Pancreas (tissue), 10 donors: ENCODE results near the gene MAPK1. TPM values are rescaled to one million over a fixed set of nuclear protein-coding genes. Genes with fewer than 3 reads are reported as not detected.

Source experiments
- ATAC-seq, 4 donors: fragments of 200-7000 bp; cut with Tn5 transposase; one replicate each; pipeline versions ENCODE4 v1.8.0 to v1.9.1; 2020; ENCODE audit warnings: mild to moderate bottlenecking in 4 of 4, moderate library complexity in 4 of 4
- DNase-seq, 6 donors: peaks; one replicate each; pipeline ENCODE4 v3.0.0-alpha.2; 2020
- FAIRE-seq: peaks from 2 replicates; lab custom pipeline; 2012; peaks lifted over from hg19 to GRCh38; lab: Jason Lieb, UNC
- H3K27ac ChIP-seq, 4 donors: fragments of 200-600 bp; sonication (generic); 1 replicate in 3 of 4; 2 replicates in 1 of 4; pipeline versions ENCODE4 v1.5.0 to v1.8.0; 2020
- H3K27me3 ChIP-seq, 4 donors: fragments of 200-600 bp; one replicate each; pipeline ENCODE4 v1.8.0; 2021
- H3K36me3 ChIP-seq, 3 donors: fragments of 200-600 bp; sonication (generic) in 1 of 3; one replicate each; pipeline versions ENCODE4 v1.5.0 to v1.8.0; 2020 to 2021
- H3K4me1 ChIP-seq, 3 donors: fragments of 200-600 bp; one replicate each; pipeline ENCODE4 v1.8.0; 2021
- H3K4me3 ChIP-seq, 4 donors: fragments of 200-600 bp; sonication (generic) in 2 of 4; one replicate each; pipeline versions ENCODE4 v1.5.0 to v1.8.0; 2020 to 2021
- H3K9me3 ChIP-seq, 4 donors: fragments of 200-600 bp; one replicate each; pipeline ENCODE4 v1.8.0; 2021
- WGBS, 2 donors: extraction: QIAGEN DNeasy Blood & Tissue Kit; methylation state at CpG; one replicate each; pipeline ENCODE4 v1.1.7; 2013; 5-methylcytosine and 5-hydroxymethylcytosine counted together
- intact Hi-C, 3 donors: fragments of 100-400 bp; cut with DNase I; formaldehyde crosslinking; loops; one replicate each; pipeline versions ENCODE4 v1.11.1 to v1.14.2; 2022
- polyA plus RNA-seq, 2 donors: library from polyadenylated mRNA; stranded (reverse); fragments of 200-250 nt; gene quantifications; one replicate each; pipeline ENCODE4 v1.2.3, GENCODE V29; 2013
- total RNA-seq, 6 donors: library from RNA; stranded (reverse); fragmentation: NEBNext Ultra II Directional in 4 of 6; extraction: Animal tissue kit (Norgen Biotek cat#: 25700) in 4 of 6; gene quantifications; one replicate each; pipeline versions ENCODE4 v1.2.1 to v1.2.4, GENCODE V29; 2021 to 2023
- TF ChIP-seq, protein P1 (sequence below), 4 donors: fragments of 200-600 bp; sonication (generic) in 3 of 4; IDR thresholded peaks; one replicate each; pipeline versions ENCODE4 v1.5.0 to v1.8.0; 2021; ENCODE audit warnings: antibody characterized with exemption in 4 of 4
- donor health status: healthy with polysubstance abuse.
- donor health status: DM: no; HTN: no; CAD: no; lungs with moderate emphysema.
- donor health status: DM: no; HTN: no; CAD: no.
- donor health status: control.
- donor health status: control.
- donor health status: Bipolar disorder and iron deficiency.
- donor health status: DM: yes; HTN: yes; CAD: no.
- donor health status: DM: no; HTN: no; CAD: no.
- donor health status: DM: no; HTN: no; CAD: no.
- donor health status: DM: yes; HTN: yes; CAD: no.

The MAPK1 gene
- total and polyA plus RNA-seq, 8 donors, result 7.0 to 85.7 (median 66.4) TPM

DNA sequence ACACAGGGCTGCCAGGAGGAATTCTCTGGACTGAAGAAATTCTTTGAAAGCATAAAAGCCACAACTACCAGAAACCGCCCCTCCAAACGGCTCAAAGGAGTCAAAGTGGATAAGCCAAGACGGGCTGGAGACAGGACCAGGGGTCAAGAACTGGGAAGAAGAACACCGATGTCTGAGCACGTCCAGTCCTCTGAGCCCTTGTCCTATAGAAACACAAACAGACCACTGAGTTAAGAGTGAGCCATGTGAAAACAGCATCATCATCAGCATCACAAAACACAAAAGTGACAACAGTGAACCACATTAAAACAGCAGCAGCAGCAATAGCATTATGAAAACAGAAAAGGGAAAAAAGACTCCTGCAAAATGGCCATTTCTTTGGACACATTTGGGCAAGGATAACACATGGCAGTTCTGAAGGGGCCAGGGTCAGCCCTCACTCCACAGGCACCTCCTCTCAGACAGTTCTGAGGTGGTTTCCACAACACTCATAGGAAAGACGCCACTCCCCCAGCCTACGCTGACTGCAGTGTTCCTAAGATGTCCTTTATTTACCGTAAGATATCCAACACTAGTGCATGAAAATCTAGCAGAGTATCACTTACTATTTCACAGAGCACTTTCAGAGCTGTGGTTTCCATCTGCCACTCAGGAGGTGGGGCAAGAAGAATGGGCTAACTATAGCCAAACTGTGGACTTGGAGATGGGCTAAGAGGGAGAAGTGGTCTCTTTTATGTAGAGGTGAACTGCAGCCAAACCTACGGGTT is 103.2 kb downstream of the MAPK1 start:
- no peak for ATAC-seq

DNA sequence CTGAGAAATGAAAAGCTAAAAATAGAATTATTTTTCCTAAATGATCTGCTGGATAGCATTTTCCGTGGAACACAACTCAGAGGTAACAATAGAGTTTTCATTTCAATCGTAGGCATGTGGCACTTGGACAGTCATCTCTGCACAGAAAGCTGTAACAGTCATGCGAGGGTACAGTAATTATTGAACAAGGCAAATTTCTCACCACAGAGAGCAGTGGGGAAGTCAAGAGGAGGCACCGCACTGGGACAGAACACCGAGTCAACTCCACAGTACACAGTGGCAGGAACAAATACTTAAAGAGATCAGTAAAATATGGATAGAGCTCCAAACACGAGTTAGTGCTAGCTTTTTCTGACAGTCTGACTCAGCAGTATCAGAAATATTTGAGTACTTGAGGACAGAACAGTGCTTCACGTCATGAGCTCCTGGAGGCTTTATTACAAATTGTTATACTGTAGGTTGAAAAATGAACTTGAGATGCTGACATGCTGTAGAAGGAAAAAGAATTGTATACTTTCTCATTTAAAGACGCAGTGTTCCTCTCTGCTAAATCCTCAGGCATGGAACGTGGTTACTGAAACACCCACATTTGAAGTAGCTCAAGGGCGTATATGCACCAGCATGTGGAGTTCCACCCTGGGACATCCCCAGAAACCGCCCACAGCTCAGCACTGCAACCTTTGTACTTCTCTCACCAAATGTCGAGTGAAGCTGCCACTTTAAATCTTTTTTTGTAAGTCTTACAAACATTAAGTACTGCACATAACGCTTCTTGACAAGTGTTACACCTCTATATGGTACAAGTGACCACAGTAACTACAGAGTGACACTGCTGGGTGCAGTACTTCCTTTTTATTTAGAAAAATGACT is 104.5 kb downstream of the MAPK1 start:
- no peak overlapping the region for H3K27ac ChIP-seq
- H3K4me1 ChIP-seq, result no peaks in the 10 kb centered on the region
- no peaks in the 10 kb centered on the region for H3K9me3 ChIP-seq
- WGBS, 2 donors, result 79 to 85% methylated on average over 13 of the region's 13 CpGs
- no peak for DNase-seq
- no peak overlapping the region for H3K4me3 ChIP-seq
- no peaks in the 10 kb centered on the region for H3K27me3 ChIP-seq
- peaks cover 2 to 55% (median 17%) of the 10 kb centered on the region in 3 donors for H3K36me3 ChIP-seq
- ATAC-seq, result no peak
- TF ChIP-seq, protein P1, sequence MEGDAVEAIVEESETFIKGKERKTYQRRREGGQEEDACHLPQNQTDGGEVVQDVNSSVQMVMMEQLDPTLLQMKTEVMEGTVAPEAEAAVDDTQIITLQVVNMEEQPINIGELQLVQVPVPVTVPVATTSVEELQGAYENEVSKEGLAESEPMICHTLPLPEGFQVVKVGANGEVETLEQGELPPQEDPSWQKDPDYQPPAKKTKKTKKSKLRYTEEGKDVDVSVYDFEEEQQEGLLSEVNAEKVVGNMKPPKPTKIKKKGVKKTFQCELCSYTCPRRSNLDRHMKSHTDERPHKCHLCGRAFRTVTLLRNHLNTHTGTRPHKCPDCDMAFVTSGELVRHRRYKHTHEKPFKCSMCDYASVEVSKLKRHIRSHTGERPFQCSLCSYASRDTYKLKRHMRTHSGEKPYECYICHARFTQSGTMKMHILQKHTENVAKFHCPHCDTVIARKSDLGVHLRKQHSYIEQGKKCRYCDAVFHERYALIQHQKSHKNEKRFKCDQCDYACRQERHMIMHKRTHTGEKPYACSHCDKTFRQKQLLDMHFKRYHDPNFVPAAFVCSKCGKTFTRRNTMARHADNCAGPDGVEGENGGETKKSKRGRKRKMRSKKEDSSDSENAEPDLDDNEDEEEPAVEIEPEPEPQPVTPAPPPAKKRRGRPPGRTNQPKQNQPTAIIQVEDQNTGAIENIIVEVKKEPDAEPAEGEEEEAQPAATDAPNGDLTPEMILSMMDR (IDR thresholded peaks at IDR 0.05), result no peak
- no peak for FAIRE-seq
- intact Hi-C loops, result no loop called here

More for the DNA sequence above, 103.2 kb downstream of the MAPK1 start:
- TF ChIP-seq, protein P1 (IDR thresholded peaks at IDR 0.05), result no peak
- no peak overlapping the region for H3K27ac ChIP-seq
- H3K4me1 ChIP-seq, result no peaks in the 10 kb centered on the region
- whole genome bisulfite sequencing, 2 donors, result 91 to 92% methylated on average over 9 of the region's 9 CpGs
- intact Hi-C loops, result no loop called here
- FAIRE-seq, result no peak
- no peak for DNase-seq
- peaks cover 5 to 68% (median 30%) of the 10 kb centered on the region in 3 donors for H3K36me3 ChIP-seq
- H3K4me3 ChIP-seq, result no peak overlapping the region
- H3K27me3 ChIP-seq, result no peaks in the 10 kb centered on the region
- no peaks in the 10 kb centered on the region for H3K9me3 ChIP-seq

DNA sequence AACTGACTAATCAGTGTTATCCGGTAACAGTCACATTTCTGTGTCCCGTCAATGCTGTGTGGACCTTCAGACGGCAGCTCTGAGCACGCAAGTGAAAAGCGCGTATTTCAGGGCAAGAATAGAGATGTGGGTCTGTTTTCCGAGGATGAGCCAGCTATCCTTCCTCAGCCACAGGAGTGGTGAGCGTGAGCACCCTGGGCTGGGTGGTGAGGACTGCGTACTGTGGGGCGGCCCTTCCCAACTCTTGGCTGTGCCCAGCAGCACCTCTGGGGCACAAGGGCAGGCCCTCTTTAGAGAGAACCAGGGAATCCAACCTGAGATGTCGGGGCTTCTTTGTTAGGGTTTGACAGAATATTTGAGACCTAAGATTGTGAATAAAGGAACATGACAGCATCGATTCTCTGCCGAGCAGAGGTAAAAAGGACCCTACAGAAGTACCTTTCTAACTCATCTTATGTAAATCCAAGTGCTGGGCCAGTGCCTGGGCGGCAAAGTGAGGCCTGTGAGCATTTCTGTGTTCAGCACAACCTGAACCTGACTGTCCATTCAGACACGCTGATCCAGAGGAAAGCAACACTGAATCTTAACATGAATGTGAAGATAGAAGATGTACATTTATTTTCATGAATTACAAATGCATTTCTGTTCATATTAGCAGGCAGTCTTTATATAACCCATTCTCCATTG is 105.3 kb downstream of the MAPK1 start:
- FAIRE-seq, result no peak
- intact Hi-C loops, result no loop called here

DNA sequence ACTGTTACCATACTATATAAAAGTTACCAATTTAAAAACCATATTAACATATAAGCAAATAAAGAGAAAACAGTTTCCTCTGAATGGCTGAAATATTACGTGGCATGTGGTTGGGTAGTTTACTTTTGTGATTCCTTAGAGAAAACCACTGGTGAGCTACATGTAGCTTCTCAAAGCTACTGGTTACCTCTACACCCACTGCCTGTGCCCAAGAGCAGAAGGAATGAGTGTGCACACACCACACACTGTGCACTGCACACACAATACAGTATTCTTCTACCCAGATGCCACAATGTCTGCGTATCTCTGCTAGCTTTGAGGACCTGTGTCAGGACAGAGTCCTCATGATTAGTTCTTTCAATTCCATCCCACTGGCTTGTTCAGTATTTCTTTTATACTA is 106.4 kb downstream of the MAPK1 start:
- intact Hi-C loops, result no loop called here
- FAIRE-seq (no peak), DNase-seq (no peak), ATAC-seq (no peak)
- no peak overlapping the region for H3K4me3 ChIP-seq
- no peaks in the 10 kb centered on the region for H3K27me3 ChIP-seq
- TF ChIP-seq, protein P1 (IDR thresholded peaks at IDR 0.05), result no peak
- no peaks in the 10 kb centered on the region for H3K9me3 ChIP-seq
- peaks cover 0 to 38% (median 10%) of the 10 kb centered on the region in 3 donors for H3K36me3 ChIP-seq
- H3K27ac ChIP-seq, result no peak overlapping the region
- no peaks in the 10 kb centered on the region for H3K4me1 ChIP-seq
- WGBS, 2 donors, result 90 to 94% methylated on average over 2 of the region's 2 CpGs

More for the DNA sequence above, 105.3 kb downstream of the MAPK1 start:
- Histone ChIP-seq H3K9me3 (no peaks in the 10 kb centered on the region), H3K36me3 (peaks cover 2 to 48% (median 13%) of the 10 kb centered on the region in 3 donors), H3K27ac (no peak overlapping the region), H3K4me1 (no peaks in the 10 kb centered on the region), H3K4me3 (no peak overlapping the region), H3K27me3 (no peaks in the 10 kb centered on the region)
- WGBS, 2 donors, result 91 to 96% methylated on average over 15 of the region's 15 CpGs
- TF ChIP-seq, protein P1 (IDR thresholded peaks at IDR 0.05), result no peak
- DNase-seq (no peak), ATAC-seq (no peak)
